Measurements from ENCODE around the gene TMEM54. TPM values are rescaled to one million over a fixed set of nuclear protein-coding genes. Genes with fewer than 3 reads are reported as not detected.

The TMEM54 gene
- total RNA-seq, 1 donor from 2014 or later: 0.44 TPM

- Mint-ChIP-seq H3K4me1 (no peaks in the 10 kb centered on the region), H3K27ac (no peak overlapping the region), H3K36me3 (ENCODE audit: low read depth) (peaks cover 75% of the 10 kb centered on the region), H3K4me3 (no peak overlapping the region), H3K9me3 (no peaks in the 10 kb centered on the region), H3K27me3 (no peaks in the 10 kb centered on the region)
- DNase-seq (no peak), ATAC-seq (ENCODE audit: low read depth) (no peak)
- CTCF ChIA-PET: no interaction called here
- POLR2A ChIA-PET: no interaction called here
- no peak for TF ChIP-seq CTCF (IDR thresholded peaks at IDR 0.05)
- intact Hi-C loops (cut with micrococcal nuclease): no loop called here
Measured at GRCh38 chr1:32858791-32859190, 42.4 kb downstream of the TMEM54 start.

- ChIA-PET POLR2A (no interaction called here), CTCF (no interaction called here)
- ATAC-seq (ENCODE audit: low read depth): no peak
- TF ChIP-seq CTCF (IDR thresholded peaks at IDR 0.05): no peak
- no peak overlapping the region for H3K4me3 Mint-ChIP-seq
- H3K36me3 Mint-ChIP-seq (ENCODE audit: low read depth): peaks cover 81% of the 10 kb centered on the region
- intact Hi-C loops (cut with micrococcal nuclease): no loop called here
- H3K27me3 Mint-ChIP-seq: no peaks in the 10 kb centered on the region
- H3K4me1 Mint-ChIP-seq: no peaks in the 10 kb centered on the region
- no peak for DNase-seq
- H3K9me3 Mint-ChIP-seq: no peaks in the 10 kb centered on the region
- H3K27ac Mint-ChIP-seq: no peak overlapping the region
Measured at GRCh38 chr1:32858136-32858535, 43.1 kb downstream of the TMEM54 start.

- peaks cover 79% of the 10 kb centered on the region for H3K36me3 Mint-ChIP-seq (ENCODE audit: low read depth)
Measured at GRCh38 chr1:32855861-32856617, 45.1 kb downstream of the TMEM54 start.

GRCh38 chr1:32848354-32849063, 52.7 kb downstream of the TMEM54 start:
- ATAC-seq (ENCODE audit: low read depth) (no peak), DNase-seq (no peak)
- no peak for TF ChIP-seq CTCF (IDR thresholded peaks at IDR 0.05)
- Mint-ChIP-seq H3K4me3 (no peak overlapping the region), H3K36me3 (ENCODE audit: low read depth) (peaks cover 50% of the 10 kb centered on the region), H3K27me3 (no peaks in the 10 kb centered on the region), H3K27ac (no peak overlapping the region), H3K4me1 (no peaks in the 10 kb centered on the region), H3K9me3 (no peaks in the 10 kb centered on the region)
- CTCF ChIA-PET: no interaction called here
- POLR2A ChIA-PET: interaction anchor here (0.5 kb wide), 1 partner anchor 266 kb away, joined by 8 read pairs; no protein-coding TSS in a partner anchor
- intact Hi-C loops (cut with micrococcal nuclease): no loop called here

More at GRCh38 chr1:32855861-32856617, 45.1 kb downstream of the TMEM54 start:
- no peak for ATAC-seq (ENCODE audit: low read depth)
- ChIA-PET POLR2A (no interaction called here), CTCF (no interaction called here)
- Mint-ChIP-seq H3K4me3 (no peak overlapping the region), H3K9me3 (no peaks in the 10 kb centered on the region), H3K27ac (no peak overlapping the region), H3K27me3 (no peaks in the 10 kb centered on the region), H3K4me1 (no peaks in the 10 kb centered on the region)
- TF ChIP-seq CTCF (IDR thresholded peaks at IDR 0.05): no peak
- intact Hi-C loops (cut with micrococcal nuclease): no loop called here
- DNase-seq: no peak

Other genes with a start within 250 kb of the TMEM54 start
- gene SYNC, start 198.6 kb downstream of the TMEM54 start, total RNA-seq: not detected in 2 replicates
- gene YARS1, start 84.0 kb downstream of the TMEM54 start, total RNA-seq: 219 and 232 TPM in 2 replicates
- 43.0 and 50.5 TPM in 2 replicates for gene S100PBP, start 83.7 kb downstream of the TMEM54 start, total RNA-seq
- 0.55 and 1.4 TPM in 2 replicates for gene FNDC5, start 30.5 kb downstream of the TMEM54 start, total RNA-seq
- not detected in 2 replicates for gene HPCA, start 14.9 kb downstream of the TMEM54 start, total RNA-seq
- gene RNF19B, start 63.4 kb upstream of the TMEM54 start, total RNA-seq: 22.7 and 23.6 TPM in 2 replicates
- 156 and 162 TPM in 2 replicates for gene AK2, start 135.5 kb upstream of the TMEM54 start, total RNA-seq
- gene AZIN2, start 179.8 kb upstream of the TMEM54 start, total RNA-seq: 0.82 and 0.93 TPM in 2 replicates

Measured in activated B cell treated with CpG ODN at 0.5 μM for 24 hours (primary cell).